ENCODE data around the gene GAN. TPM values are rescaled to one million over a fixed set of nuclear protein-coding genes. Genes with fewer than 3 reads are reported as not detected.

GAN gene
- total and polyA plus RNA-seq, 9 of the 15 experiments (the other 6 are each of a cell fraction or from before 2014, with no cell fraction given) = 0.83 to 15.1 (median 5.2) TPM

DNA sequence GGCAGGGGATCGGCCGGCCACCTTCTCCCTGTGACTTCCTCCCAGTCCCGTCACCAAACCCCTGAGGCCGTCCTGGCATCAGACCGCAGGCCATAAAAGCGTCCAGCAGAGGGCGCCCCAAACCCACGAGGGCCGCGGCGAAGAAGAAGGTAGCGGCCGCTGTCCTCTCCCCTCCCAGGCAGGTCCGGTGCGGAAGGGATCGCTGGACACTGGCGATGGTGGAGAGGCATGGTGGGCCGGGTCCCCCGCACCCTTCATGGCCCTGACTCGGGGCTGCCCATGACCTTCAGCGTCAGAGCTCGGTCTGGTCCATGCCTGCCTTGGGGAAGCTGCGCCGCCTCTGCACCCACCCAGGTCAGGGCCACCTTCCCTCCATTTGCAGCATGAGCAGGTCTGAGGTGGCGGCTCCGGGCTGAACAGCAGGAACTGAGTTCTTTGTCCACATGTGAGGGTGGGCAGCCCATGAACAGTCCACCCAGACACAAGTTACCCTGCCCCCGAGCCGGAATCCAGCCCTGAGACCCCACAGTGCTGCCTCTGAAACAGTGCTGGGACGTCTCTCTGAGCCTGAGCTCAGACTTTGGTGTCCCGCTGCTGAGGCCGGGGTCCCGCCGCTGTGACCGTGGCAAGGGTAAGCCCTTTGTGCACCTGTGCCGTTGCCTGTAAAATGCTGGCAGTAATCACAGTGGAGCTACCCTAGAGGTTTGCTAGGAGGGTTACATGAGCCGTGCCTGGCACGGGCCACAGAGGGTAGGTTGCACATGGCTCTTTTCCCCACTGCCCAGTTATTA lies 89.0 kb downstream of the GAN start (continued):
- TF ChIP-seq BRF2 (IDR thresholded peaks at IDR 0.05; ENCODE audit: borderline replicate concordance, insufficient read depth, insufficient read length) (no peak), CBFB (CRISPR knock-in tag; IDR thresholded peaks at IDR 0.05) (peak; percentile 92), BACH1 (tag; IDR thresholded peaks at IDR 0.05) (no peak), TGIF2 (CRISPR knock-in tag; IDR thresholded peaks at IDR 0.05) (no peak), FOXO4 (CRISPR knock-in tag; IDR thresholded peaks at IDR 0.05) (no peak), CREB3L1 (IDR thresholded peaks at IDR 0.05; ENCODE audit: borderline replicate concordance, low read depth) (peak; percentile 34; the same call in 1 of the 2 replicates), CHAMP1 (IDR thresholded peaks at IDR 0.05) (no peak), E2F3 (CRISPR knock-in tag; IDR thresholded peaks at IDR 0.05) (0 out of 2 replicates have a peak, but pooled peaks have one; percentile 40), CBFA2T3 (IDR thresholded peaks at IDR 0.05) (no peak), STAT6 (CRISPR knock-in tag; IDR thresholded peaks at IDR 0.05) (no peak), MIER1 (IDR thresholded peaks at IDR 0.05; ENCODE audit: low read depth) (0 out of 2 replicates have a peak, but pooled peaks have one; percentile 28)
- TF ChIP-seq, protein P1, sequence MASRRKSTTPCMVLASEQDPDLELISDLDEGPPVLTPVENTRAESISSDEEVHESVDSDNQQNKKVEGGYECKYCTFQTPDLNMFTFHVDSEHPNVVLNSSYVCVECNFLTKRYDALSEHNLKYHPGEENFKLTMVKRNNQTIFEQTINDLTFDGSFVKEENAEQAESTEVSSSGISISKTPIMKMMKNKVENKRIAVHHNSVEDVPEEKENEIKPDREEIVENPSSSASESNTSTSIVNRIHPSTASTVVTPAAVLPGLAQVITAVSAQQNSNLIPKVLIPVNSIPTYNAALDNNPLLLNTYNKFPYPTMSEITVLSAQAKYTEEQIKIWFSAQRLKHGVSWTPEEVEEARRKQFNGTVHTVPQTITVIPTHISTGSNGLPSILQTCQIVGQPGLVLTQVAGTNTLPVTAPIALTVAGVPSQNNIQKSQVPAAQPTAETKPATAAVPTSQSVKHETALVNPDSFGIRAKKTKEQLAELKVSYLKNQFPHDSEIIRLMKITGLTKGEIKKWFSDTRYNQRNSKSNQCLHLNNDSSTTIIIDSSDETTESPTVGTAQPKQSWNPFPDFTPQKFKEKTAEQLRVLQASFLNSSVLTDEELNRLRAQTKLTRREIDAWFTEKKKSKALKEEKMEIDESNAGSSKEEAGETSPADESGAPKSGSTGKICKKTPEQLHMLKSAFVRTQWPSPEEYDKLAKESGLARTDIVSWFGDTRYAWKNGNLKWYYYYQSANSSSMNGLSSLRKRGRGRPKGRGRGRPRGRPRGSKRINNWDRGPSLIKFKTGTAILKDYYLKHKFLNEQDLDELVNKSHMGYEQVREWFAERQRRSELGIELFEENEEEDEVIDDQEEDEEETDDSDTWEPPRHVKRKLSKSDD (conservative IDR thresholded peaks at IDR 0.05; ENCODE audit: low read length) = no peak
- TF ChIP-seq, protein P2, sequence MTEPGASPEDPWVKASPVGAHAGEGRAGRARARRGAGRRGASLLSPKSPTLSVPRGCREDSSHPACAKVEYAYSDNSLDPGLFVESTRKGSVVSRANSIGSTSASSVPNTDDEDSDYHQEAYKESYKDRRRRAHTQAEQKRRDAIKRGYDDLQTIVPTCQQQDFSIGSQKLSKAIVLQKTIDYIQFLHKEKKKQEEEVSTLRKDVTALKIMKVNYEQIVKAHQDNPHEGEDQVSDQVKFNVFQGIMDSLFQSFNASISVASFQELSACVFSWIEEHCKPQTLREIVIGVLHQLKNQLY (CRISPR knock-in tag; conservative IDR thresholded peaks at IDR 0.05) = no peak
